HEK293 (cell line): Measurements from ENCODE around the gene SH3RF3.

Source experiments
- CTCF ChIA-PET: fragments of 350-600 bp; formaldehyde crosslinking; extraction: SDS; loops from one replicate; lab custom pipeline; 2021; ENCODE audit warnings: antibody characterized with exemption; lab: Yijun Ruan, JAX
- POLR2A ChIA-PET: fragments of 300-600 bp; formaldehyde crosslinking; extraction: SDS; loops from one replicate; lab custom pipeline; 2020; ENCODE audit warnings: antibody characterized with exemption, inconsistent platforms; lab: Yijun Ruan, JAX
- H3K27ac ChIP-seq: fragments of 200-500 bp; sonication (Bioruptor generic); 2 replicates; pipeline ENCODE4 v1.5.1; 2014; ENCODE audit warnings: low read depth, low read length, control low read depth, inconsistent platforms; ENCODE audit errors: extremely low read depth
- H3K36me3 ChIP-seq, 2 experiments: fragments of 200-500 bp in 1 of 2; sonication (Bioruptor generic) in 1 of 2; 1 replicate in 1 of 2; 2 replicates in 1 of 2; pipeline ENCODE4 v1.5.1; 2014 to 2017; ENCODE audit warnings: inconsistent platforms in 2 of 2, low read length in 2 of 2; ENCODE audit not compliant: control insufficient read depth in 2 of 2, insufficient read depth in 1 of 2
- H3K4me1 ChIP-seq: fragments of 200-500 bp; sonication (Bioruptor generic); 2 replicates; pipeline ENCODE4 v1.5.1; 2014; ENCODE audit warnings: mild to moderate bottlenecking, low read length, inconsistent platforms; ENCODE audit not compliant: control insufficient read depth, insufficient read depth
- H3K4me3 ChIP-seq: 2 replicates; pipeline ENCODE4 v1.5.1; 2011; ENCODE audit warnings: low read depth, mild to moderate bottlenecking, control low read depth, low read length, moderate library complexity
- H3K9me3 ChIP-seq: fragments of 200-500 bp; sonication (Bioruptor generic); 2 replicates; pipeline ENCODE4 v1.5.1; 2014; ENCODE audit warnings: low read depth, low read length, inconsistent platforms; ENCODE audit not compliant: control insufficient read depth, insufficient read depth
- GLI2 ChIP-seq: fragments of 450-650 bp; formaldehyde crosslinking; IDR thresholded peaks from 2 replicates; pipeline ENCODE4; 2017; ENCODE audit warnings: missing biosample characterization, missing genetic modification characterization, low read depth, borderline replicate concordance
- KLF16 ChIP-seq: fragments of 450-650 bp; formaldehyde crosslinking; IDR thresholded peaks from 2 replicates; pipeline ENCODE4 v1.5.1; 2017; ENCODE audit warnings: missing biosample characterization, missing genetic modification characterization
- PATZ1 ChIP-seq: fragments of 450-650 bp; formaldehyde crosslinking; IDR thresholded peaks from 2 replicates; pipeline ENCODE4 v1.5.1; 2016; ENCODE audit warnings: missing biosample characterization, missing genetic modification characterization
- PBX3 ChIP-seq: sonication (generic); formaldehyde crosslinking; IDR thresholded peaks from 2 replicates; pipeline ENCODE4 v1.8.1; 2022; ENCODE audit warnings: mild to moderate bottlenecking, moderate library complexity, missing genetic modification reagents
- TCF7L2 ChIP-seq: IDR thresholded peaks from 2 replicates; pipeline ENCODE4 v1.6.1; 2011; ENCODE audit warnings: low read depth, mild to moderate bottlenecking, inconsistent platforms, low read length, moderate library complexity, borderline replicate concordance
- ZBTB21 ChIP-seq: fragments of 450-650 bp; formaldehyde crosslinking; IDR thresholded peaks from 2 replicates; pipeline ENCODE4 v1.5.1; 2017; ENCODE audit warnings: missing biosample characterization, missing genetic modification characterization
- ZBTB6 ChIP-seq: fragments of 450-650 bp; formaldehyde crosslinking; IDR thresholded peaks from 2 replicates; pipeline ENCODE4 v1.5.1; 2017; ENCODE audit warnings: missing biosample characterization, missing genetic modification characterization
- ZIC2 ChIP-seq: fragments of 450-650 bp; formaldehyde crosslinking; IDR thresholded peaks from 2 replicates; pipeline ENCODE4 v1.5.1; 2016; ENCODE audit warnings: missing biosample characterization, missing genetic modification characterization
- ZNF23 ChIP-seq: fragments of 450-650 bp; formaldehyde crosslinking; IDR thresholded peaks from 2 replicates; pipeline ENCODE4 v1.5.1; 2016; ENCODE audit warnings: missing biosample characterization, missing genetic modification characterization, borderline replicate concordance
- ZNF311 ChIP-seq: fragments of 450-650 bp; formaldehyde crosslinking; IDR thresholded peaks from 2 replicates; pipeline ENCODE4 v1.5.1; 2017; ENCODE audit warnings: missing biosample characterization, missing genetic modification characterization, borderline replicate concordance
- ZNF394 ChIP-seq: fragments of 450-650 bp; formaldehyde crosslinking; IDR thresholded peaks from 2 replicates; pipeline ENCODE4 v1.5.1; 2016; ENCODE audit warnings: missing biosample characterization, missing genetic modification characterization, mild to moderate bottlenecking, moderate library complexity, borderline replicate concordance
- ZNF449 ChIP-seq: fragments of 450-650 bp; formaldehyde crosslinking; IDR thresholded peaks from 2 replicates; pipeline ENCODE4 v1.5.1; 2017; ENCODE audit warnings: missing biosample characterization, mild to moderate bottlenecking, missing genetic modification characterization, moderate library complexity
- ZNF623 ChIP-seq: fragments of 450-650 bp; formaldehyde crosslinking; IDR thresholded peaks from 2 replicates; pipeline ENCODE4 v1.5.1; 2016; ENCODE audit warnings: missing biosample characterization, missing genetic modification characterization
- ZNF629 ChIP-seq: fragments of 450-650 bp; formaldehyde crosslinking; IDR thresholded peaks from 2 replicates; pipeline ENCODE4 v1.5.1; 2017; ENCODE audit warnings: missing biosample characterization, missing genetic modification characterization
- ZNF677 ChIP-seq: fragments of 450-650 bp; IDR thresholded peaks from 2 replicates; pipeline ENCODE4 v1.5.0; 2018; ENCODE audit warnings: missing biosample characterization, mild to moderate bottlenecking, missing genetic modification characterization, moderate library complexity
- ZNF791 ChIP-seq: fragments of 450-650 bp; formaldehyde crosslinking; IDR thresholded peaks from 2 replicates; pipeline ENCODE4 v1.5.1; 2016; ENCODE audit warnings: missing biosample characterization, missing genetic modification characterization

The SH3RF3 gene

GRCh38 chr2:109320195-109320922 lies 191.4 kb downstream of the SH3RF3 start:
- ChIA-PET POLR2A (no interaction called here), CTCF (interaction anchor here (0.9 kb wide), 1 partner anchor 190 kb away, joined by 3 read pairs; no protein-coding TSS in a partner anchor)
- TF ChIP-seq PBX3 (CRISPR knock-in tag) = no peak
- no peak for TF ChIP-seq ZBTB21
- TF ChIP-seq ZNF394 (tag by site-specific recombination) = no peak
- no peak for TF ChIP-seq GLI2 (tag by site-specific recombination)
- TF ChIP-seq ZNF791 (tag by site-specific recombination) = no peak
- no peak for TF ChIP-seq ZNF623 (tag by site-specific recombination)
- no peak for TF ChIP-seq ZNF677 (tag by site-specific recombination)
- no peak for TF ChIP-seq ZNF629
- TF ChIP-seq TCF7L2 = no peak
- no peak for TF ChIP-seq ZBTB6 (tag by site-specific recombination)
- no peak for TF ChIP-seq PATZ1 (tag by site-specific recombination)
- no peak for TF ChIP-seq KLF16 (tag by site-specific recombination)
- Histone ChIP-seq H3K27ac (no peak overlapping the region), H3K4me1 (peaks cover 11% of the 10 kb centered on the region; the same call in 1 of the 2 replicates), H3K9me3 (no peaks in the 10 kb centered on the region), H3K4me3 (no peak overlapping the region), H3K36me3 (no peaks in the 10 kb centered on the region)

GRCh38 chr2:109321570-109321969 lies 192.6 kb downstream of the SH3RF3 start:
- H3K36me3 ChIP-seq = no peaks in the 10 kb centered on the region
- CTCF ChIA-PET = interaction anchor here (0.7 kb wide), 1 partner anchor 728 kb away, joined by 3 read pairs; no protein-coding TSS in a partner anchor
- TF ChIP-seq ZNF23 (tag by site-specific recombination) (no peak), ZNF311 (tag by site-specific recombination) (no peak), ZIC2 (tag by site-specific recombination) (no peak), ZNF449 (tag by site-specific recombination) (no peak)
- H3K4me1 ChIP-seq = peaks cover 11% of the 10 kb centered on the region; the same call in 1 of the 2 replicates
- POLR2A ChIA-PET = no interaction called here
- H3K9me3 ChIP-seq = no peaks in the 10 kb centered on the region
- H3K27ac ChIP-seq = no peak overlapping the region
- H3K4me3 ChIP-seq = no peak overlapping the region
